DOHH2 (cell line): ENCODE data around the gene MSLN.

Source experiments
- CTCF ChIP-seq: fragments of 200-600 bp; sonication (generic); IDR thresholded peaks from one replicate; pipeline ENCODE4 v1.5.1; 2014; ENCODE audit warnings: antibody characterized with exemption, mild to moderate bottlenecking, low read depth, low read length; ENCODE audit not compliant: poor library complexity, severe bottlenecking
- EZH2phosphoT487 ChIP-seq: fragments of 200-600 bp; sonication (generic); IDR thresholded peaks from 2 replicates; pipeline ENCODE4 v1.6.1; 2017; ENCODE audit warnings: borderline replicate concordance, mild to moderate bottlenecking, antibody characterized with exemption, low read length, moderate library complexity, mixed read lengths

GRCh38 chr16:770411-770810, 9.9 kb downstream of the MSLN start:
- TF ChIP-seq CTCF (no peak), EZH2phosphoT487 (no peak)
